HG03097 (cell line): Measurements from ENCODE around the gene CDC23.
"Not testable (repeated sequence)": the region's sequence is repeated elsewhere in the genome, so short reads cannot be mapped to it uniquely, and the experiment has no call there.

Source experiments
- ATAC-seq: cut with Tn5 transposase; IDR thresholded peaks from one replicate; pipeline ENCODE4 v1.9.1; 2021; ENCODE audit not compliant: unreplicated experiment, low FRiP score

Gene CDC23

DNA sequence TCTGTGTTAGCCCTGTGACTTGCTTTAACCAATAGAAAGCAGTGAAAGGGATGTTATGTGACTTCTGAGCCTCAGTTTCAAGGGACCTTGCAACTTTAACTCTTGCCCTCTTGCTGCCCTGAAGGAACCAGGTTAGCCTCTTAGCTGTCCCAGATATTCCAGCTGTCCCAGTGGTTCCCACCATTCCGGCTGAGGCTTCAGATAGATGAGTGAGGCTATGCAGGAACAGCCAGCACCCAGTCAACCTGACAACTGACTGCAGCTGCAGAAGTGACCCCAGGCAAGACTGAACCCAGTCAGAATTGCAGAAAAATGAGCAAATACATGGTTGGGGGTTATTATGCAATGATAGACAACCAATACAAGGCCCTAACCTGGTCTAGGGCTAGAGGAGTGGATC is 10.4 kb upstream of the CDC23 start:
- no peak for ATAC-seq

DNA sequence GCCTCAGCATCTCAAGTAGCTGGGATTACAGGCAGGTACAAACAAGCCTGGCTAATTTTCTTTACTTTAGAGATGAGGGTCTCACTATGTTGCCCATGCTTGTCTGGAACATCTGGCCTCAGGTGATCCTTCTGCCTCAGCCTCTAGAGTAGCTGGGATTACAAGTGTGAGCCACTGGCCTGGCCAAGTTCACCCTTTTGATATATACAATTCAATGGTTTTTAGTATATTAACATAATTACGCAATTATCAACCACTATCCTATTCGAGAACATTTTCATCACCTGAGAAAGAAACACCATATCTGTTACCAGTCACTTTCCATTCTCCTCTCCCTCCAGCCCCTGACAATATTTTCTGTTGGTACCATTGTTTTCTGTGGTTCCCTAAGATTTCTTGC is 3.7 kb upstream of the CDC23 start:
- no peak for ATAC-seq

DNA sequence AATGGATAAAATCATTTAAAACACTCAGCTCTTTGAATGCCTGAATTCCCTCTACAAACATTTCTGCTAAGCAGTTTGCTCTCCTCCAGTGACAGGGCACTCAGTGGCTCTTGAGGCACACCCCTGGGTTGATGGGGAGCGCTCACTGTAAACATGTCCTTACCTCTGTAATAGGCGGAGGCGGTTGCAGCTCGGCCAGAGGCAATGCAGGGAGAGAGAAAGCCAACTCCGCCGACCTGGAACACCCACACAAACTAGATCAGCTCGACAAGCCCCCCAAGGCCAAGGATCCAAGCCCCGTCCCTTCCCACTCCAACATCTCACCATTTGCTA is 329 bp downstream of the CDC23 start:
- ATAC-seq = no peak

DNA sequence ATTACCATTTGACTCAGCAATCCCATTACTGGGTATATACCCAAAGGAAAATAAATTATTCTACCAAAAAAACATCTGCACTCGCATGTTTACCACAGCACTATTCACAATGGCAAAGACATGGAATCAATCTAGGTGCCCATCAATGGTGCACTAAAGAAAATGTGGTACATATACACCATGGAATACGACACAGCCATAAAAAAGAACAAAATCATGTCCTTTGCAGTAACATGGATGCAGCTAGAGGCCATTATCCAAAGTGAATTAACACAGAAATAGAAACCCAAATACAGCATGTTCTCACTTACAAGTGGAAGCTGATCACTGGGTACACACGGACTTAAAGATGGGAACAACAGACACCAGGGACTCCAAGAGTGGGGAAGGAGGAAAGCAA is 2.1 kb downstream of the CDC23 start:
- ATAC-seq = no peak

GRCh38 chr5:138193859-138194258 is 19.3 kb downstream of the CDC23 start:
- ATAC-seq = not testable (repeated sequence)

GRCh38 chr5:138192826-138193225 is 20.3 kb downstream of the CDC23 start:
- ATAC-seq = no peak

GRCh38 chr5:138188626-138189025 is 24.5 kb downstream of the CDC23 start:
- no peak for ATAC-seq

GRCh38 chr5:138186002-138186447 is 27.1 kb downstream of the CDC23 start:
- no peak for ATAC-seq

- no peak for ATAC-seq
Observed at GRCh38 chr5:138182808-138183207, 30.3 kb downstream of the CDC23 start.

- ATAC-seq = no peak
Observed at GRCh38 chr5:138180841-138181240, 32.3 kb downstream of the CDC23 start.

DNA sequence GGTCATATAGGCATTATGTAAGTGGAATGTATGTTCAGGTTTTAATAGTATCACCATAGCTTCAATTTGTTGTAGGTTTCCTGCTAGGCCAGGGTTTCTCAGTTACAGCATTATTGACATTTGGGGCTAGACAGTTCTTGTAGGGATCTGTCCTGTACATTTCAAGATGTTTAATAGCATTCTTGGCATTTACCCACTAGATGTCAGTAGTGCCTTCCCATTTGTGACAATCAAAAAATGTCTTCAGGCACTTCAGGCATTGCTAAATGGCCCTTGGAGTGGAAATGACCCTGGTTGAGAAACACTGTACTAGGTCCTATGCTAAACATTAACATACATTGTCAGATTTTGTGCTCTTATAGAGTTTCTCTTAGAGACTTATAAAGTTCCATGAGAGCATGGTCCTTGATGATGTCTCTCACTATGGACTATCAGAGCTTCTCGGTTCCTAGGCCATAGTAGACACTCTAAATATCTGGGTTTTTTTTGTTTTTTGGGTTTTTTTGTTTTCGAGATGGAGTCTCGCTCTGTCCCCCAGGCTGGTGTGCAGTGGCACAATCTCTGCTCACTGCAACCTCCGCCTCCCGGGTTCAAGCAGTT is 32.8 kb downstream of the CDC23 start:
- ATAC-seq = no peak

GRCh38 chr5:138179277-138179857 is 33.8 kb downstream of the CDC23 start:
- no peak for ATAC-seq

DNA sequence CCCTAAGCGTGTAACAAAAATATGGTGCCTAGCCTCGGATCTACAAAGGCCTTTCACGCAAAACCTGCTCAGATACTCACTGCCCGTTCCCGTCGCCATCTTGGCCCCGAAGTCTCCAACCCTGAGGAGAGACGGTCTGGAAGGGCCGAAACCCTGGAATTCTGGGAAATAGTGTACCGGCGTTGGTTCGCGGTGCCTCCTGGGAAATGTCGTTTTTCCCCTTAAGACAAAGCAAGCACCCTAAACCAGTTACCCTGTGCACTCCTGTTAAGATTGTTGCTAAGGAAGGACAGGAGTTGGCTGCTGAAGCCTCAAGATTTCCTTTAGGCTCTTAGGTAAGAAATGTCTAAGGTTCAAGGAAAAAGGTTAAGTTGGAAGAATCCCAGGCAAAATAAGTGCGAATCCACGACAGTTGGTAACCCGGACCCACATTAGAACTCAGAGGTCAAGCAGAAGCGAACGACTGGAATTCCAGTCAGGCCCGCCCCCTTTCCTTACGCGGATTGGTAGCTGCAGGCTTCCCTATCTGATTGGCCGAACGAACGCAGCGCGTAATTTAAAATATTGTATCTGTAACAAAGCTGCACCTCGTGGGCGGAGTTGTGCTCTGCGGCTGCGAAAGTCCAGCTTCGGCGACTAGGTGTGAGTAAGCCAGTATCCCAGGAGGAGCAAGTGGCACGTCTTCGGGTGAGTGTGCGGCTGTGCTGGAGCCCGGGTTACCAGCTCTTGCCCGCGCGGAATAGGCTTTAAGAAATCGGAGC is 34.4 kb downstream of the CDC23 start, which contains the start of the genes BRD8 and KIF20A:
Gene BRD8 (minus strand): TSS at position 115 of the 761 bp plus-strand sequence. CDS start 16 bp downstream, at position 99.
Gene KIF20A (plus strand): TSS at position 597 of the 761 bp plus-strand sequence. CDS start 569 bp downstream, outside the sequence.
- ATAC-seq = peak; percentile 83

GRCh38 chr5:138177941-138178515 is 35.1 kb downstream of the CDC23 start:
- ATAC-seq = no peak

DNA sequence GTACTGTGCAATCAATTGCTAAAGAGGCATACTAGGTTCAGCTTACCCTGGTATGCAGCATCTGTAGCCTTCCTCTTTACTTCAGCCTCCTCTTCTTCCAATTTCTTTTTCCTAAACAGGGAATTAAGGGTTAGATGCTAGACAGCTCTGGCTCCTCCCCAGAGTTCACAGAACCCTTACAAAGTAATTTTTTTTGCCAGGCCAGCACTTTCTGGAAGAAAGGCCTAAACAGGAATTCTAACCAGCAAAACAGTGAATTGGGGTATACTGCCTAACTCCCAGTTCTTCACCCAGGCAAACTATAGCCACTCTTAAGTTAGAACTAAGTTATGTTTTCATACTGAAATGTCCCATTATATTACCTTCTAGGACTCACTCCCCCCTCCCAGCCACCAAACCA is 42.8 kb downstream of the CDC23 start:
- no peak for ATAC-seq

- no peak for ATAC-seq
Observed at GRCh38 chr5:138169124-138169523, 44.0 kb downstream of the CDC23 start.

DNA sequence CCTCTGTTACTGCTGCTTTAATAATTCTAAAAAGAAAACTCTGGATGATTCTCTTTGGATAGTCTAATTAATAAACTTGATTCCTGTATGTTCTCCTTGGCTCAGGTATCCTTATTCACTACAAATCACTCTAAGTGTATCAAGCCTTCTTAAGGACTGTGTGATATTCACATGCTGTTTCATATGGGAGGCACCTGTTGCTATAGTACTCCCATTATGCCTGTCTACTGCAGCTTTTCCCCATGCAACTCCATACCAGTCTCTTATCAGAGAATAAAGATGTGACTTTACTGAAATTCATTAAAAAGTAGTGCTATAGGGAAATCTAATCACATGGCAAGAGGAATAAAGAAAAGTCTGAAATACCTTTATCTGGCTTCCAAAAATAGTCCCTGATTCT is 49.4 kb downstream of the CDC23 start:
- ATAC-seq = no peak

GRCh38 chr5:138160706-138161105 is 52.4 kb downstream of the CDC23 start:
- ATAC-seq = no peak

GRCh38 chr5:138159666-138160065 is 53.5 kb downstream of the CDC23 start:
- ATAC-seq = no peak

DNA sequence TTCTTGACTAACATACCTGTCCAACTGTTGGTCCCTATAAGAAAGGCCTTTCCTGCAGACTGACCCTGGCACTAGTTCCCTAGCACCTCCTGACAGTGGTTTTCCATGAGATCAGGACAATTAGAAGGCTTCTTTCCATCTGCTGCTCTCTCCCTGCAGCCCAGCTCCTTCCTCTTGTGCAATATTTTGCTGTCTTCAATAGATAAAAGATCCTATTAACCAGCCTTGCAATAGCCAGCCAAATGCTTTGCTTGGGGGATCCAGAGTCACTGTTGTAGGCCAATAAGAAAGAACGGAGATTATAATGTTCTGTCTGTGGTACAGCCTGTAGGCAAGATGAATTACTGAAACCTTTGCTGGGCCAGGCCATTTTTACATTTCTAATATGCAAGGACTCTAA is 55.5 kb downstream of the CDC23 start:
- ATAC-seq = no peak

DNA sequence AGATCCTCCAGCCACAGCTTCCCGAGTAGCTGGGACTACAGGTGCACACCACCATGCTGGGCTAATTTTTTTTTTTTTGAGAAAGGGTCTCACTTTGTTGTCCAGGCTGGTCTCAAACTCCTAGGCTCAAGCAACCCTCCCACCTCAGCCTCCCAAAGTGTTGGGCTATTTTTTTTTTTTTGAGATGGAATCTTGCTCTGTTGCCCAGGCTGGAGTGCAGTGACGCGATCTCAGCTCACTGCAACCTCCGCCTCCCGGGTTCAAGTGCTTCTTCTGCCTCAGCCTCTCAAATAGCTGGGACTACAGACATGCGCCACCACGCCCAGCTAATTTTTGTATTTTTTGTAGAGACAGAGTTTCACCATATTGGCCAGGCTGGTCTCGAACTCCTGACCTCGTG is 57.1 kb downstream of the CDC23 start:
- ATAC-seq = not testable (repeated sequence)
